Activated T-cell treated with anti-CD3 and anti-CD28 coated beads, Interleukin-2, amount 50 U/mL, for 72 hours (primary cell): Measurements from ENCODE around the gene VSIG10L2. TPM values are rescaled to one million over a fixed set of nuclear protein-coding genes. Genes with fewer than 3 reads are reported as not detected.
"Not testable (repeated sequence)": the region's sequence is repeated elsewhere in the genome, so short reads cannot be mapped to it uniquely, and the experiment has no call there.

Experiments
- ATAC-seq, 2 donors: fragments of 150-1000 bp; cut with Tn5 transposase; replicated peaks in 1 of 2; 2 replicates each; pipeline ENCODE4 v1.10.0; 2021; ENCODE audit warnings: moderate library complexity in 2 of 2, mild to moderate bottlenecking in 1 of 2
- DNase-seq, 2 donors: peaks; one replicate each; pipeline ENCODE4 v3.0.0; 2021 to 2022; ENCODE audit warnings: mixed read lengths in 1 of 2
- H3K27ac Mint-ChIP-seq: one replicate; pipeline ENCODE4 v1.8.0; 2022; ENCODE audit warnings: mild to moderate bottlenecking, moderate library complexity, mixed read lengths
- H3K27me3 Mint-ChIP-seq: one replicate; pipeline ENCODE4 v1.8.0; 2022; ENCODE audit warnings: low read depth, mixed read lengths
- H3K36me3 Mint-ChIP-seq, 2 donors: one replicate each; pipeline ENCODE4 v1.8.0; 2022; ENCODE audit warnings: mixed read lengths in 2 of 2, mild to moderate bottlenecking in 1 of 2; ENCODE audit not compliant: insufficient read depth in 2 of 2
- H3K4me1 Mint-ChIP-seq: one replicate; pipeline ENCODE4 v1.8.0; 2022; ENCODE audit warnings: low read depth, mixed read lengths
- H3K4me3 Mint-ChIP-seq, 2 donors: one replicate each; pipeline ENCODE4 v1.8.0; 2022; ENCODE audit warnings: mild to moderate bottlenecking in 2 of 2, mixed read lengths in 2 of 2, moderate library complexity in 2 of 2
- H3K9me3 Mint-ChIP-seq, 2 donors: one replicate each; pipeline ENCODE4 v1.8.0; 2022; ENCODE audit warnings: mixed read lengths in 2 of 2
- total RNA-seq, 2 donors: library from RNA; stranded (reverse); gene quantifications; one replicate each; pipeline ENCODE4 v1.2.3, GENCODE V29; 2022

Gene VSIG10L2
- not detected for total RNA-seq

GRCh38 chr11:125945797-125946520 is at the start of gene VSIG10L2:
Gene VSIG10L2, plus strand, starts transcription at chr11:125946044. Its CDS starts 12 bp downstream, at chr11:125946056.
- DNase-seq (no peak), ATAC-seq (no peak)
- Mint-ChIP-seq H3K9me3 (no peaks in the 10 kb centered on the region), H3K27ac (no peak within 1 kb of the TSS), H3K36me3 (no peaks in the 10 kb centered on the region), H3K4me3 (no peak within 1 kb of the TSS), H3K4me1 (peaks cover 7% of the 10 kb centered on the region), H3K27me3 (no peaks in the 10 kb centered on the region)

DNA sequence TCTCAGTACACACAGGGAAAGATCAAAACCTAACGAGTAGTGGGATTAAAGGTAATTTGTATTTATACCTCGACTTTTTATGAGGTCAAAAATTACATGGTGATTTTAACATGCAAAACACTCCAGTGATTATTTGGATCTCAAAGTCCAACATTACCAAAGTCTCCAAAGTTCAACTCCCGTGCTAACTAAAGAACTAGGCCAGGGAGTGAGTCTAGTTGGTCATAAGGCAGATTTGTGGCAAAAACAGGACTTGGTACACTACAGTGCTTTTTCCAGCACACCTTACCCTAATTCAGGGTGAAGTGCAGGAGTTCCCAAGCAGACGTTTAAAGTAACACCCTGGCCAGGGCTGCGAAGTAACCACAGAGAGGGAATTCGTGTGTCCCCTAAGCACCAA is 44.0 kb upstream of the VSIG10L2 start:
- peak overlapping the region; percentile 86 for H3K27ac Mint-ChIP-seq
- H3K9me3 Mint-ChIP-seq = no peaks in the 10 kb centered on the region
- H3K27me3 Mint-ChIP-seq = peaks cover 20% of the 10 kb centered on the region
- H3K4me1 Mint-ChIP-seq = peaks cover 40% of the 10 kb centered on the region
- H3K36me3 Mint-ChIP-seq = peaks cover 5 to 15% of the 10 kb centered on the region in 2 donors
- peak overlapping the region; percentile 93 to 98 for H3K4me3 Mint-ChIP-seq
- DNase-seq (no peak), ATAC-seq (no peak)

DNA sequence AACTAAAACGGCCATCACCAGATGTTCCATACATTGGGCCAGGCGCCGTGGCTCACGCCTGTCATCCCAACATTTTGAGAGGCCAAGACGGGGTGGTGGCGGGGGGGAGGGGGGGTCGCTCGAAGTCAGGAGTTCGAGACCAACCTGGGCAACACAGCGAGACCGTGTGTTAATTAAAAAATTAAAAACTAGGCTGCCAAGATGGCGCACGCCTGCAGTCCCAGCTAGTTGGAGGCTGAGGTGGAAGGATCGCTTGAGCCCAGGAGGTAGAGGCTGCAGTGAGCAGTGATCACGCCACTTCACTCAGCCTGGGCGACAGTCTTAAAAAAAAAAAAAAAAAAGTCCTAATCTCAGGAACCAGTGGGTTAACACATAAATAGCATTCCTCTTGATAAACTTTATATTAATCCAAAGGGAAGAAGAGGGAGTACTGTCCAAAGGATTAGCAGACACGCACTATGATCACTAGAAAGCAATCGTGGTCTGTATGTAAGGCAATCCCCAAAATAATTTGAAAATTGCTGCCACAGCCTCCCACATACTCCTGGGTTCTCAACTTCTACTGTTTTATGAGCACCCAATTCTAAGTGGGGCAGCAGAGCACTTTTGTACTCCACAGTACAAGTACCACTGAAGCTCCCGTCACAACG is 43.4 kb upstream of the VSIG10L2 start:
- Mint-ChIP-seq H3K4me1 (peaks cover 34% of the 10 kb centered on the region), H3K27ac (peak overlapping the region; percentile 98), H3K4me3 (peak overlapping the region; percentile 93 to 98), H3K27me3 (peaks cover 20% of the 10 kb centered on the region), H3K9me3 (no peaks in the 10 kb centered on the region), H3K36me3 (peaks cover 5 to 13% of the 10 kb centered on the region in 2 donors)
- DNase-seq (no peak), ATAC-seq (no peak)

DNA sequence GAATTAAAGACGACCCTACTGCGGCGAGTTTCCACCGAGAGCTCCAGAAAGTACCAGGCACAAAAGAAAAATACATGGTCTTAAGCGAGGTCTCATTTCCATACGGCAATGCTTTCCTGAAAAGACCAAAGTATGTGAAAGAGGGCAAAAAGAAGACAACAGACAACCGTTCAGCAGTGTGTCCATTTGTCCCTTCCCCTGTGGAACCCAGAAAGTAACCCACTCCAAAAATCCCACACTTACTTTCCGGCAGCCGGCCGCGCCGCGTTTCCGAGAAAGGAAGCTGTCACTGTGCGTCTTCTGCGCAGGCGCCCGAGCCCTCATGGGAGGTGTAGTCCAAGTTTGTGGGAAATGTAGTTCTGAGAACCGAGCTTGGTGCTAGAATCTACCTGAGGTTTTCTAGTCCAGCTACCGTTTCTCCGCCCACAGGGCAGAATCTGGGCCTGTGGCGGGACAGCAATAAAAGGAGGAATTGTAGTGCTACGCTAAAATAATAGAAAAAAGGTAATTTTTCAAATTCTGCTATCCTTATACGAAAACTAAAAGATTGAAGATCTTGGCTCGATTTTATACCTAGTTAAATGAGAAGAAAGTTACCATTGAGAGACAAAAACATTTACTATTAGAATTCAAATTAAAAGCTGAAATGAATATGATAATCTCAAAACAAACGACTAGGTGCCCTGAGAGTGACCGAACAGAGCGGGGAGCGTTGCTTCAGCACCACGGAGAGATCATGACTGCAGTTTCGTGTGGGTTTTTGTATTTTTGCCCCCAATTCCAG is 42.7 kb upstream of the VSIG10L2 start, which contains the start of gene PUS3:
Gene PUS3, minus strand, starts transcription at position 280 of the 784 bp plus-strand sequence. CDS start 6,922 bp downstream, outside the sequence.
- DNase-seq (peak; percentile 89 to 91), ATAC-seq (peak; percentile 89)
- Mint-ChIP-seq H3K9me3 (no peaks in the 10 kb centered on the region), H3K27me3 (peaks cover 20% of the 10 kb centered on the region), H3K27ac (peak within 1 kb of the TSS; percentile 98), H3K36me3 (peaks cover 5 to 13% of the 10 kb centered on the region in 2 donors), H3K4me3 (peak within 1 kb of the TSS; percentile 93 to 98), H3K4me1 (peaks cover 33% of the 10 kb centered on the region)

GRCh38 chr11:125903711-125904659 is 41.9 kb upstream of the VSIG10L2 start, which contains the start of gene DDX25:
Gene DDX25, plus strand, starts transcription at chr11:125904508. Its CDS starts 10 bp downstream, at chr11:125904518.
- no peaks in the 10 kb centered on the region for H3K9me3 Mint-ChIP-seq
- ATAC-seq (peak; percentile 48 to 57), DNase-seq (peak; percentile 19 to 50)
- H3K27ac Mint-ChIP-seq = peak within 1 kb of the TSS; percentile 98
- peaks cover 5 to 13% of the 10 kb centered on the region in 2 donors for H3K36me3 Mint-ChIP-seq
- H3K4me1 Mint-ChIP-seq = peaks cover 33% of the 10 kb centered on the region
- H3K4me3 Mint-ChIP-seq = peak within 1 kb of the TSS; percentile 93 to 98
- peaks cover 20% of the 10 kb centered on the region for H3K27me3 Mint-ChIP-seq

DNA sequence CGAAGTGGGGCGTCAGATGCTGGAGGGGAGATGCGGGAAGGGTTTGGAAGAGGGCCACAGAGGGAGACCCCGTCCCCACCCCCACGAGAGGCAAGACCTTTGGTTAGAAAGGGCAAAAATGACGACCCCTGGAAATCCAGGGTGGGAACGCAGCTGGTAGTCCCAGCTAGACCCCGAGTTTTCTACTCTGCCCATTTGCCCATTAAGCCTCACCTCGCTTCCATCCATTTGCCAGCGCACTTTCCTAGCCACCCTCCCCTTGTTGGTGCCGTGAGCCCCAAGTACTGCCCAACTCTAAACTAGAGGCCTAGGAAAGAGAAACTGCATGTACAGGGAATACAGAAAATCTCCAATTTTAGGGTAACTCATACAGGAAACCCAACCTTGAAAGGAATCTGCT is 41.2 kb upstream of the VSIG10L2 start:
- no peak for ATAC-seq
- peaks cover 20% of the 10 kb centered on the region for H3K27me3 Mint-ChIP-seq
- peak overlapping the region; percentile 74 to 93 for H3K4me3 Mint-ChIP-seq
- H3K9me3 Mint-ChIP-seq = no peaks in the 10 kb centered on the region
- peaks cover 26% of the 10 kb centered on the region for H3K4me1 Mint-ChIP-seq
- H3K27ac Mint-ChIP-seq = no peak overlapping the region
- DNase-seq = no peak
- H3K36me3 Mint-ChIP-seq = peaks cover 5 to 8% of the 10 kb centered on the region in 2 donors

DNA sequence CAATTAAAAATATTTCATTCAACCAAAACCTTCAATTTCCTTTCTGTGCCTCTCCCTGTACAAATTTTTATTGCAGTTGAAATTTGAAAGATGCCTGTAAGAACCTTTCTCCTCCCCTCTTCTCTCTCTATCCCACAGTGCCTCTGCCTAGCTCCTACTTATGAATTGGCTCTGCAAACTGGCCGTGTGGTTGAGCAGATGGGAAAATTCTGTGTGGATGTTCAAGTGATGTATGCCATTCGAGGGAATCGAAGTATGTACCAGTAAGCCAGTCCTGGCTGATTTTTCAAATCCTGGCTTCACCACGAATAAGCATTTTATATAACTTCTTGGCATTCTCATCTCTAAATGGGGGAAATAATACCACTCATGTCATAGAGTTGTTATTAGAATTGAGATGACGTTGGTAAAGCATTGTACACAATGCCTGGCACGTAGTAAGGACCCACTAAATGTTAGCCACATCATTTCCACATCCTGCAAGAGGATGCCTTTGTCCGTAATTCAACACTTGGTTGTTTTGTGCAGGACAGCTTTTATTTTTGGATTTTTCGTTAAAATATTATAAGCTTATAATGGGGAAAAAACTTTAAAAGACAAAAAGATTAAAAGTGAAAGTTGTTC is 35.5 kb upstream of the VSIG10L2 start:
- no peak overlapping the region for H3K27ac Mint-ChIP-seq
- DNase-seq (no peak), ATAC-seq (no peak)
- H3K9me3 Mint-ChIP-seq = no peaks in the 10 kb centered on the region
- H3K4me3 Mint-ChIP-seq = no peak overlapping the region
- peaks cover 40% of the 10 kb centered on the region for H3K27me3 Mint-ChIP-seq
- no peaks in the 10 kb centered on the region for H3K4me1 Mint-ChIP-seq
- H3K36me3 Mint-ChIP-seq = no peaks in the 10 kb centered on the region

- not testable (repeated sequence) for H3K4me1 Mint-ChIP-seq, DNase-seq, H3K9me3 Mint-ChIP-seq, H3K36me3 Mint-ChIP-seq, H3K27ac Mint-ChIP-seq, H3K4me3 Mint-ChIP-seq, ATAC-seq
- peaks cover 48% of the 10 kb centered on the region for H3K27me3 Mint-ChIP-seq
These were observed 31.2 kb upstream of the VSIG10L2 start for GRCh38 chr11:125914601-125915000.

DNA sequence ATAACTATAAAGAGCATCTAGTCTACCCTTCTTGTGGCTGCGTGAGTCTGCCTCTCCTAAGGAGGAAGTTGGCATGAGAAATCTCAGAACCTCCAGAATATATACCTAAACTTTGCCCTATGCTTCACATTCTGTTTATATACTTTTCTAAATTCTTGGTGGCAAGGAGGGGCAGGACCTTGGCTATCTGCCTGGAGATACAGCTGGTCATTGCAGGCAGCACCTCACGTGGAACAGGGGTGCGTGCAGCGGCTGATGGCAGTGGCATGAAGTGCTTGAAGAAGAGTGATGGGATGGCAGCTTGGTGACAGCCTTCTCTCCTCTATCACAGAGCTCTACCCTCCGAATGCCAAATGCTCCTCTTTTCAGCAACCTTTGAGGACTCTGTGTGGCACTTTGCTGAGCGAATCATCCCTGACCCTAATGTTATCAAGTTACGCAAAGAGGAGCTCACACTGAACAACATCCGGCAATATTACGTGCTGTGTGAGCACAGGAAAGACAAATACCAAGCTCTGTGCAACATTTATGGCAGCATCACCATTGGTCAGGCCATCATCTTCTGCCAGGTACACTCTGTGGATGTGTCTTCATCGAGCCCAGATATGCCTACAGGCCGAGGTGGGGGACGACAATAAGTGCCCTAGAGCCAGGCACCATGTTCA is 29.0 kb upstream of the VSIG10L2 start:
- H3K4me3 Mint-ChIP-seq = no peak overlapping the region
- no peak for DNase-seq
- ATAC-seq = no peak
- H3K27me3 Mint-ChIP-seq = peaks cover 42% of the 10 kb centered on the region
- H3K36me3 Mint-ChIP-seq = no peaks in the 10 kb centered on the region
- no peaks in the 10 kb centered on the region for H3K4me1 Mint-ChIP-seq
- H3K9me3 Mint-ChIP-seq = no peaks in the 10 kb centered on the region
- no peak overlapping the region for H3K27ac Mint-ChIP-seq

DNA sequence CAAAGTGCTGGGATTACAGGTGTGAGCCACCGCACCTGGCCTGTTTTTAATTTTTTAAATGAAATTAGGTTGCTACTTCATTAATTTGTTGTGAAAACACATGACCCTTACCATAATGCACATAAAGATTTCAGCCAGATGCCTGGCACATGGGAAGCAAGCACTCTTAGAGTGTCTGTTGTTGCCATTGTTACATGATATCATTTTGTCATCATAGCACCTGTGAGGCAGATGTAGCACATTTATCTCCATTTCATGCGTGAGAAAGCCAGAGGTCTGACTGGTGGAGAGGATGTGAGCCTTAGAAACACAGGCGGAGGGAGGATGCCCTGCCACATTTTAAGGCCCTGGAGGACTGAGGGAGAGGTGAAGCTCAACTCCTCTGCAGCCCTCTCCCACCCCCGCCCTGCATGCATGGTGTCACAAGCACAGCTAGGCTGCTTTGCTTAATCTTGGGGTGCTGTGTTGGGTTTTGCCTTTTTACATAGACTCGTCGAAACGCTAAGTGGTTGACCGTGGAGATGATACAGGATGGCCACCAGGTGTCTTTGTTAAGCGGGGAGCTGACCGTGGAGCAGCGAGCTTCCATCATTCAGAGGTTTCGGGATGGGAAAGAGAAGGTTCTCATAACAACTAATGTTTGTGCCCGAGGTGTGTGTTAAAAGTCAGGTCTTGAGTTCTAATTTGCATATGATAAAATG is 27.6 kb upstream of the VSIG10L2 start:
- DNase-seq (no peak), ATAC-seq (no peak)
- H3K27ac Mint-ChIP-seq = no peak overlapping the region
- peaks cover 31% of the 10 kb centered on the region for H3K27me3 Mint-ChIP-seq
- no peaks in the 10 kb centered on the region for H3K4me1 Mint-ChIP-seq
- no peaks in the 10 kb centered on the region for H3K36me3 Mint-ChIP-seq
- no peak overlapping the region for H3K4me3 Mint-ChIP-seq
- H3K9me3 Mint-ChIP-seq = no peaks in the 10 kb centered on the region

DNA sequence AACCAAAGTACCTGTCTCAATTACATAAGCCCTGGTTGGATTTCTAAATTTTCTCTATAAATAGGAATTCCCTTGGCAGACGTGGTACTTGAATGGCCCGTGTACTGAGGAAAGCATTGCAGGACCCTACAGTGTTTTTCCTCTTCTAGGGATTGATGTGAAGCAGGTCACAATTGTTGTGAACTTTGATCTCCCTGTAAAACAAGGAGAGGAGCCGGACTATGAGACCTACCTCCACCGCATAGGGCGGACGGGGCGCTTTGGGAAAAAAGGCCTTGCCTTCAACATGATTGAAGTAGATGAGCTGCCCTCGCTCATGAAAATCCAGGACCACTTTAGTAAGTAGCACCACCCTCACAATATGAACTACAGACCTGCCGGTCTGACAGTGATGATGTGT is 24.8 kb upstream of the VSIG10L2 start:
- H3K4me1 Mint-ChIP-seq = no peaks in the 10 kb centered on the region
- no peaks in the 10 kb centered on the region for H3K36me3 Mint-ChIP-seq
- no peak overlapping the region for H3K27ac Mint-ChIP-seq
- H3K27me3 Mint-ChIP-seq = peaks cover 35% of the 10 kb centered on the region
- no peak for DNase-seq
- no peaks in the 10 kb centered on the region for H3K9me3 Mint-ChIP-seq
- ATAC-seq = no peak
- H3K4me3 Mint-ChIP-seq = no peak overlapping the region
